IPS-15b (cell line): ENCODE results near the gene CPXM2.

ENCODE experiments used
- H3K27me3 ChIP-seq: one replicate; pipeline ENCODE4 v1.6.1; 2013; ENCODE audit warnings: low read length; ENCODE audit not compliant: control insufficient read depth, insufficient read depth
- H3K36me3 ChIP-seq: one replicate; pipeline ENCODE4 v1.6.1; 2013; ENCODE audit warnings: low read length; ENCODE audit not compliant: control insufficient read depth, insufficient read depth
- H3K4me1 ChIP-seq: one replicate; pipeline ENCODE4 v1.6.1; 2013; ENCODE audit warnings: mild to moderate bottlenecking, low read length; ENCODE audit not compliant: control insufficient read depth, insufficient read depth
- H3K4me3 ChIP-seq: one replicate; pipeline ENCODE4 v1.5.1; 2013; ENCODE audit warnings: low read depth, low read length
- H3K9ac ChIP-seq: one replicate; pipeline ENCODE4 v1.6.1; 2013; ENCODE audit warnings: low read depth, mild to moderate bottlenecking, low read length
- H3K9me3 ChIP-seq: one replicate; pipeline ENCODE4 v1.6.1; 2013; ENCODE audit warnings: mild to moderate bottlenecking, low read length; ENCODE audit not compliant: control insufficient read depth, insufficient read depth

CPXM2 gene

DNA sequence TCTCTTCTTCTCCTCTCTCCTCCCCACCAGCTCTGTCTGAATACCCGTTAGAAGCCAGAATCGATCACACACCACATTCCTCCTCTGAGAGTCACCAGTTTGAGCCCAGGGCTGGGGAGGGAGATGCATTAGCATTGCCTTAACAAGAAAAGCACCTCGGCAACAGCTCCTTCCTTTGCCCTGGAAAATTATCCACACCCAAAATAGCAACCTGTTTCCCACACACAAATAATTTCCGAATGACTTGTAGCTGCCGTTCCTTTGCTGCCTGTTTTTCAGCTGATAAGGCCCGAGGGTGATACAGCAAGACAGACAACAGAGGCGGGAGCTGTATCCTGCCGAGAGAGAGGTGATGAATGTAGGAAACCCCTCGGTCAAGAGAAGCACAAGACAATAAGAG, 91.3 kb downstream of the CPXM2 start:
- Histone ChIP-seq H3K36me3 (no peaks in the 10 kb centered on the region), H3K9me3 (no peaks in the 10 kb centered on the region), H3K4me1 (peaks cover 14% of the 10 kb centered on the region), H3K9ac (no peak overlapping the region), H3K4me3 (no peak overlapping the region), H3K27me3 (no peaks in the 10 kb centered on the region)

DNA sequence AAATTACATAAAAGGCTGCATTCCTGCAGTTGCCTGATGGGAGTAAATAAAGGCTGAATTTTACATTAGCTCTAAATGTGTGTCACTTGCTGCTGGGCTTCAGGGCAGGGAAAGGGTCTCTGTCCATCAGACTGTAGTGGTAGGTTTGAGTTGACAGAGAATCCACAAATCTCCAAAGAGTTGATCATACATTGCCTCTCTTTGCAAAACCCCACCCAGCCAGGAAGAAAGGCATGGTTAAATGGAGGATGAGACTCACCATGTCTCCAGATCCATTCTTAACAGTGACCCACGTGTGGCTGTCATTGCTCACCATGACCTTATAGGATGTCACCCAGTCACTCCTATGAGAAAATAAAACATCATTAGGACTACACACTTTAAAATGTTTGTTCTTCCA, 92.8 kb downstream of the CPXM2 start:
- Histone ChIP-seq H3K4me3 (no peak overlapping the region), H3K9ac (no peak overlapping the region), H3K9me3 (no peaks in the 10 kb centered on the region), H3K27me3 (no peaks in the 10 kb centered on the region), H3K36me3 (no peaks in the 10 kb centered on the region), H3K4me1 (peaks cover 14% of the 10 kb centered on the region)

DNA sequence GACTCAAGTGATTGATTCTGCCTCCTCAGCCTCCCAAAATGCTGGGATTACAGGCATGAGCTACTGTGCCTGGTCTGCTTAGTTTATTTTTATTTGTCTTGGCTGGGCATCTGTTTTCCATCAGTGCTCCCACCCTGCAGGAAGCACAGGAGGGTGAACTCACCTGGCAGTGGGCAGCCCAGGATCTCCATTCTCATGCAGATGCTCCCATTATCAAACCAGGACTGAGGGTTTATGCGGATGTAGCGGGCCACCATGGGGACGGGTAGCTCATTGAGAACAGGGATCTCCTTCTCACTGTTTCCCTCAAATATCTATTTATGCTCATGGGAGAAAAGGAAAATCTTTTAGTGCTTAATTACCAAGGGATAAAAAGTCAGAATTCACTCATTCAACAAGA, 93.8 kb downstream of the CPXM2 start:
- Histone ChIP-seq H3K9ac (no peak overlapping the region), H3K36me3 (no peaks in the 10 kb centered on the region), H3K27me3 (no peaks in the 10 kb centered on the region), H3K9me3 (no peaks in the 10 kb centered on the region), H3K4me3 (no peak overlapping the region), H3K4me1 (peaks cover 14% of the 10 kb centered on the region)

DNA sequence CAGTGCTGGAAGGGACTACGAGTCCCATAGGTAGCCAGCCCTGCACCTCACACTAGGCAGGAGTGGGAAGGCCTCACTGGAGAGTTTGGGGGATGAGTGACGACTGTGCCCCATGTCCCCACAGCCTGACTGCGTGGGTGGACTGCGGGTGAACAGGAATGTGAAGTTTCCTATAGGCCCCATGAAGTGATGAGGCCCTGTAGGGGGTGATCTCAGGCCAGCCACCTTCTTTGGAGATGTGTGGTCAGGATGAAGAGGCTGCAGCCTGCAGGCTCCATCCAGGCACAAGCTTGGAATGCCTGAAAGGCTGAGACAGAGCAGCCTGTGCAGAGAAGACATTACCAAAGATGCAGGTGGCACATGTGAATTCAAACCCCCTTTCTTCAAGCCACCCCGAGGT, 94.9 kb downstream of the CPXM2 start:
- no peaks in the 10 kb centered on the region for H3K9me3 ChIP-seq
- H3K27me3 ChIP-seq: no peaks in the 10 kb centered on the region
- H3K4me1 ChIP-seq: peaks cover 14% of the 10 kb centered on the region
- H3K9ac ChIP-seq: no peak overlapping the region
- no peak overlapping the region for H3K4me3 ChIP-seq
- no peaks in the 10 kb centered on the region for H3K36me3 ChIP-seq

DNA sequence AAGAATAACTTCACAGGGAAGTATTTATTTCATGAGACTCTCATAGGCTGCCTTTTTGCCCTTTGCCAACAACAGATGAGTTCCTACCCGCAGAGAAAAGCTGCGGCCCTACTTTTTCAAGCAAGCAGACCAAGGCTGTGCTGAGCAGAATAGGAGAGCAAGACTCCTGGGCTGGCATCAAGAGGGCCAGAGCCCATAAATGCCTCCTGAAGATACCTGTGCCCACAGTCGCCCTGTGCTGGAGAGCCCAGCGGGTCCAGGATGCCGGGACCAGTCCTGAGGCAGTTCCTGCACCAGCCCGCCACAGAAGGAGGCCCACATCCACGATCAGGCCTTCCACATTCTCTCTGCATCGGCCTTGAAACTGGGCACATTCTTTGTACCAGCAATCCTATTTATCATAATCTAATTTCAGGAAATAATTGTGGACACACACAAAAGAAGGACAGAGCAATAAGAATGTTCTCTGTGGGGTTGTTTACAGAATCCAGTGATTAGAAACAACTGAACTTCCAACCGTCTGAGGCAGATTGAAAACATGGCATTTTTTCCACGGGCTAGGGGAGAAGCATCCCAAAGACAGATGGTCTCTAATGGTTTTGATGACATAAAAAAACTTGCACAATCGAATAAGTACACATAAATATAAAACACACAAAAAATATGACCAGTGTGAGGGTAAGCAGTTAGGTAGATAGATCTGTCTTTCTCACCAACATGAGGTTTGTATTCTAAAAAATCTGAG, 95.6 kb downstream of the CPXM2 start:
- H3K9ac ChIP-seq: no peak overlapping the region
- no peak overlapping the region for H3K4me3 ChIP-seq
- no peaks in the 10 kb centered on the region for H3K9me3 ChIP-seq
- peaks cover 14% of the 10 kb centered on the region for H3K4me1 ChIP-seq
- no peaks in the 10 kb centered on the region for H3K36me3 ChIP-seq
- H3K27me3 ChIP-seq: no peaks in the 10 kb centered on the region

DNA sequence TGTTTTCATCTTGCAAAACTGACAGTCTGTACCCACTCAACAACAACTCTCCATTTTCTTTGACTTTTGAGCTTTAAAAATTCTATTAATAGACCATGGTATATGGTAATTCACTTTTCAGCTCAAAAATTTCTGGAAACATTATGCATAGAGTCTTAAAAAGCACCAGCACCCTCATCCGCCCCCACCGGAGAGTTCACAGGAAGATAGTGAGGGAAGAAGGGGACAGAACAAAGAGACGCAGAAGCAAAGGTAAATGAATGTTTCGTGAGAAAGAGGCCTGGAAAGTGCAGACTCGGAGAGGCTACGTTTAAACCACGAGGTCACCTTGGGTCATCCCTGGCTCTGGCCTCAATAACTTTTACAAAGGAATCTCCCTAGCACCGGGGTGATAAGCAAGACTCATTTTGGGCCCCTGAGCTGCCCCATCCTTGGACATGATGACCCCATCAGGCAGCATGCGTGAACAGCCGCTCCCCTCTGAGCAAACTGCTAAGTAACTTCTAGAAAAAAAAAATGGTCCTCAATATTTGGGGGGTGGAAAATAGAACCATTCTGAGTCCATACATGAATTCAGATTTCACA, 96.3 kb downstream of the CPXM2 start:
- H3K9me3 ChIP-seq: no peaks in the 10 kb centered on the region

DNA sequence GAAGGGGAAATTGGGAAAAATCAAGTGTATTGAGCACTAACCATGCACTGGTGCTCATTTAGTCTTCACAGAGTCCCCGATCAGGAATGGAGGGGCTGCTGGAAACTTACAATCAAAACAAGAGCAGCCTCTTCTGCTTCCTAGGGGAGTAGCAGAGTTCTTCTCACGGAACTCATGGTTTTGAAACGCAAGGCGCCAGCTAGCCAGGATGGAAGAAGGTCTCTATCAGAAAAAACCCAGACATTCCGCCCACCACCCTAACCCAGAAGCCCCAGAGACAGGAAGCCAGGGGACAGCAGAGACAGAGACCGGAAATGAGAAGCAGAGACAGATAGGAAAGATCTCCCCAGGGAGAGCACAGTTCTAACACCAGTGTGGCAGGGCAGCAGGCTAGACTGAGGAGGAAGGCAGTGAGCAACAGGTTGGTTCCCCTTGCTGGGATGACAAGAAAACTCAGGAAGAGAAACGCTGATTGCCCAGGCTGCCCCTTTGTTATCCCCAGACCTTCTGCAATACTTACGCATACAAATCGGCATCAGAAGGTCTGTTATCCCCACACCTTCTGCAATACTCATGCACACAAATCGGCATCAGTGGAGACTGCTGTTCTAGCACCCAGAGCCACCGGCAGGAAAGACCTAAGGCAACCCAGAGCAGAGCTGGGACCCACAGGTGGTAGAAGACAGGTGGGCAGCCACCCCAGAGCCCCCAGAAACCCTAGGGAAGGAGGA, 99.2 kb downstream of the CPXM2 start:
- Histone ChIP-seq H3K4me3 (no peak overlapping the region), H3K36me3 (no peaks in the 10 kb centered on the region), H3K9ac (no peak overlapping the region), H3K9me3 (no peaks in the 10 kb centered on the region), H3K27me3 (no peaks in the 10 kb centered on the region), H3K4me1 (peaks cover 2% of the 10 kb centered on the region)

More for the DNA sequence above, 96.3 kb downstream of the CPXM2 start:
- no peak overlapping the region for H3K4me3 ChIP-seq
- H3K36me3 ChIP-seq: no peaks in the 10 kb centered on the region
- peaks cover 9% of the 10 kb centered on the region for H3K4me1 ChIP-seq
- H3K9ac ChIP-seq: no peak overlapping the region
- H3K27me3 ChIP-seq: no peaks in the 10 kb centered on the region

DNA sequence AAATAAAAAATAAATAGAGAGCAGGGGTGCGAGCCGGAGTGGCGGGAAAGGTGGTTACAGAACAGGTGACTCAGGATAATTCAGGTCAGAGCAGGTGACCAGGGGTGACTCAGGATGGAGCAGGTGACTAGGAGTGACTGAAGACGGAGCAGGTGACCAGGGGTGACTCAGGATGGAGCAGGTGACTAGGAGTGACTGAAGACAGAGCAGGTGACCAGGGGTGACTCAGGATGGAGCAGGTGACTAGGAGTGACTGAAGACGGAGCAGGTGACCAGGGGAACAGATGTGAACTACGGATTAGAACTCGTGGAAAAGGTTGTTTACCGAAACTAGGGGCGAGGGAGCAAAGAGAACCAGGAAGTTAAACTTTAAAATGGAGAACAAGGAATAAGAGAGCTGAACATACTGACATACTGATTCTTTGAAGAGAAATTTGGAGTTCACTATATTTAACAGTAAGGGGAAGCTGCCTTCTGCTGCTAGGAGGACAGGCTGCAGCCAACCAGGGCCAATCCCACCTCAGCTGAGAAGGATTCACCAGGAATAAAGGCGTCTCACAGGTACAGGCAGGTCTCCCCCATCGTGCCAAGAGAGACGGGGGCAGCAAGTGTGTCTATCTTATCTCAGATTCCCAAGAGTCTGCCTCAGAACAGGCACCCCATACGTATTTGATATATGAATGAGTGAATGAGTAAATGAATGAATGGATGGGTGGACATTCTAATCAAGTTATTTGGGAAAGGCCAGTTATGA, 101.3 kb downstream of the CPXM2 start:
- no peaks in the 10 kb centered on the region for H3K9me3 ChIP-seq
- no peak overlapping the region for H3K4me3 ChIP-seq
- no peak overlapping the region for H3K9ac ChIP-seq
- no peaks in the 10 kb centered on the region for H3K36me3 ChIP-seq
- H3K4me1 ChIP-seq: peaks cover 2% of the 10 kb centered on the region
- H3K27me3 ChIP-seq: no peaks in the 10 kb centered on the region

DNA sequence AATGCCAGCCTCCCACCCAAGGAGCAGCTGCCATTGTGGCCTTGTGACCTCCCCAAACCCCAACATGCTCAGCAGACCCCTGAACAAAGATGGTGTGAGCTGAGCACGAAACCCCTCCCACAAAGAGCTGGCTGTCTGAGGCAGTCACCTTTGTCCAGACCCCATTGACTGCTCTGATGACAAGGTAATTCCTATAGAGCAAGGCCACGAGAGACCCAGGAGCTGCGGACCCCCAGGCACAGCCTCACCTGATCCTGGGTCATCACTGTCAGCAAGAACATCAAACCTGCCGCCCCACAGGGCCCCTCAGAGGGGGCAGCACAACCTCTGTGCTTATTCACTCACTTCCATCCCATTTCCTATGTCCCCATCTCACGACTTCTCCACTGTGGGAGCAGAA, 102.6 kb downstream of the CPXM2 start:
- Histone ChIP-seq H3K9me3 (no peaks in the 10 kb centered on the region), H3K36me3 (no peaks in the 10 kb centered on the region), H3K4me1 (peaks cover 2% of the 10 kb centered on the region), H3K9ac (no peak overlapping the region), H3K4me3 (no peak overlapping the region), H3K27me3 (peaks cover 4% of the 10 kb centered on the region)

DNA sequence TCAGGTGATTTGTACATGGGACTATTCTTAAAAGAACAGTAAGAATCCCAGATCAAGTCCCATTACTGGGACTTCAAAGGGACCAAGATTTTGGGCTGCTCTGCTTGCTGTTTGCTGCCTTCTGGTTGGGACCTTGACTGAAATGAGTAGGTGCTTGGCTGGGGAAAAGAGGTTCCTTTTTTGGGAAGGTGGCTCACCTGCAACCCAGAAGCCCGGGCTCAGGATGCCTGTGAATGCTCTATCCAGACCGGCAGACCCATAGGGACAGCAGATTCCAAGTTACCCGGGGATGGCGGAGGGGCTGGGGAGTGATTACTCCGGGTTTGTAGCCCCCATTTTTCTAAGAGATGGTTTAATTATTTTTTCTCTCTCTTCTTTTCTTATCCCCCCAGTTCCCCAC, 104.0 kb downstream of the CPXM2 start:
- Histone ChIP-seq H3K36me3 (no peaks in the 10 kb centered on the region), H3K4me1 (peaks cover 13% of the 10 kb centered on the region), H3K9ac (no peak overlapping the region), H3K9me3 (no peaks in the 10 kb centered on the region), H3K4me3 (no peak overlapping the region), H3K27me3 (peaks cover 10% of the 10 kb centered on the region)

DNA sequence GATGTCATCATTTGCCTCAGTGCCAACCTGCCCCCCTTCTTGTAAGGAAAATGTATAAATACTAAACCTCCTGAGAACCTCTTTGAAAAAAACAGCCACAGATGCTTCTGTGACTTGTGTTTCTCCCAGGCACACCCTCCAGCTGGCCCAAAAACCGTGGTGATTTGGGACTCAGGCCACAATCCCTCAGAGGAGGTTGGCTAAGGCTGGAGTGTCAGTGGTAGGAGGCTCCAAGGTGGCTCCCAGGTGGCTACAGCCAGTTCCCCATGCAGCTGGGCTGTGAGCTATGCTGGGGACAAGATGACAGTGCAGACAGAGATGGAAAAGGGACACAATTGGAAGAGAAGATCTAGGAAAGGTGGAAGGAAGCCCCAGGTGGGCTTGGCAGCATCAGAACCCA, 104.7 kb downstream of the CPXM2 start:
- H3K9me3 ChIP-seq: no peaks in the 10 kb centered on the region
- H3K4me3 ChIP-seq: no peak overlapping the region
- peaks cover 18% of the 10 kb centered on the region for H3K4me1 ChIP-seq
- no peaks in the 10 kb centered on the region for H3K36me3 ChIP-seq
- peaks cover 10% of the 10 kb centered on the region for H3K27me3 ChIP-seq
- no peak overlapping the region for H3K9ac ChIP-seq
